A549 (cell line): Measurements from ENCODE around the gene LILRA6. TPM values are rescaled to one million over a fixed set of nuclear protein-coding genes. Genes with fewer than 3 reads are reported as not detected.
"Not testable (repeated sequence)": the region's sequence is repeated elsewhere in the genome, so short reads cannot be mapped to it uniquely, and the experiment has no call there.

Experiments used
- ATAC-seq, 2 experiments: fragments of 200-7000 bp in 1 of 2; fragments of >200 bp in 1 of 2; cut with Nextera tagmentation in 1 of 2; cut with Tn5 transposase in 1 of 2; 3 replicates each; pipeline versions ENCODE4 v1.8.0 to v1.9.1; 2018 to 2020; ENCODE audit warnings: mild to moderate bottlenecking in 1 of 2, moderate library complexity in 1 of 2
- CTCF ChIA-PET: fragments of 300-600 bp; sonication (Branson Sonifier 250); formaldehyde crosslinking; extraction: SDS; loops from one replicate; lab custom pipeline; 2021; ENCODE audit warnings: antibody characterized with exemption, inconsistent platforms; lab: Yijun Ruan, JAX
- POLR2A ChIA-PET: fragments of 350-600 bp; formaldehyde crosslinking; extraction: SDS; loops from one replicate; lab custom pipeline; 2021; ENCODE audit warnings: antibody characterized with exemption, inconsistent platforms; lab: Yijun Ruan, JAX
- DNase-seq, 2 experiments: peaks; one replicate each; pipeline versions ENCODE4 v3.0.0 to v3.0.0-alpha.2; 2011 to 2016; ENCODE audit warnings: low read depth in 1 of 2, low spot score in 1 of 2
- FAIRE-seq: peaks from 2 replicates; lab custom pipeline; 2011; peaks lifted over from hg19 to GRCh38; lab: Jason Lieb, UNC
- H3K27ac ChIP-seq, 2 experiments: fragments of >200 bp; sonication (Bioruptor Twin); formaldehyde crosslinking; 3 replicates each; pipeline ENCODE4 v1.5.1; 2016 to 2017
- H3K4me1 ChIP-seq: fragments of >200 bp; sonication (Bioruptor Twin); formaldehyde crosslinking; 3 replicates; pipeline ENCODE4 v1.6.1; 2016
- H3K4me2 ChIP-seq: fragments of >200 bp; sonication (Bioruptor Twin); formaldehyde crosslinking; 3 replicates; pipeline ENCODE4 v1.6.1; 2016
- H3K4me3 ChIP-seq: fragments of >200 bp; sonication (Bioruptor Twin); formaldehyde crosslinking; 3 replicates; pipeline ENCODE4 v1.5.1; 2016
- H3K9me3 ChIP-seq: fragments of >200 bp; sonication (Bioruptor Twin); formaldehyde crosslinking; 3 replicates; pipeline ENCODE4 v1.6.1; 2016
- ATOH8 ChIP-seq: fragments of 250-450 bp; sonication (Bioruptor Pico); IDR thresholded peaks from 2 replicates; pipeline ENCODE4 v1.5.0; 2020; ENCODE audit warnings: low read depth, mild to moderate bottlenecking, moderate library complexity
- CBX2 ChIP-seq: fragments of 200-600 bp; sonication (generic); IDR thresholded peaks from 2 replicates; pipeline ENCODE4 v1.6.1; 2016; ENCODE audit warnings: low read depth, mild to moderate bottlenecking, borderline replicate concordance
- CEBPB ChIP-seq, 2 experiments: fragments of >200 bp in 1 of 2; sonication (Bioruptor Twin) in 1 of 2; formaldehyde crosslinking in 1 of 2; IDR thresholded peaks; 2 replicates each; pipeline ENCODE4 v1.6.1; 2012 to 2016
- CTCF ChIP-seq: fragments of >200 bp; sonication (Bioruptor Twin); formaldehyde crosslinking; IDR thresholded peaks from 3 replicates; pipeline ENCODE4 v1.5.1; 2016
- EP300 ChIP-seq, 2 experiments: fragments of >200 bp; sonication (Bioruptor Twin); formaldehyde crosslinking; IDR thresholded peaks; 2 replicates in 1 of 2; 3 replicates in 1 of 2; pipeline ENCODE4 v1.6.1; 2016 to 2017
- ESRRA ChIP-seq: fragments of 150-350 bp; IDR thresholded peaks from 2 replicates; pipeline ENCODE4 v1.6.1; 2014; ENCODE audit warnings: mild to moderate bottlenecking, low read length, borderline replicate concordance
- FOSL2 ChIP-seq, 2 experiments: fragments of 450-650 bp in 1 of 2; fragments of >200 bp in 1 of 2; sonication (Bioruptor Twin) in 1 of 2; formaldehyde crosslinking; IDR thresholded peaks; 2 replicates each; pipeline versions ENCODE4 v1.5.0 to v1.6.1; 2016 to 2020; ENCODE audit warnings: mild to moderate bottlenecking in 1 of 2, moderate library complexity in 1 of 2
- FOXS1 ChIP-seq: fragments of 250-450 bp; sonication (Bioruptor Pico); IDR thresholded peaks from 2 replicates; pipeline ENCODE4 v1.5.0; 2020; ENCODE audit warnings: mild to moderate bottlenecking, moderate library complexity
- HES2 ChIP-seq: fragments of >200 bp; sonication (Bioruptor Twin); formaldehyde crosslinking; IDR thresholded peaks from 2 replicates; pipeline ENCODE4 v1.6.1; 2016
- JUNB ChIP-seq: fragments of >200 bp; sonication (Bioruptor Twin); formaldehyde crosslinking; IDR thresholded peaks from 2 replicates; pipeline ENCODE4 v1.6.1; 2016
- POLR2A ChIP-seq: IDR thresholded peaks from 2 replicates; pipeline ENCODE4 v1.6.1; 2012; ENCODE audit warnings: mild to moderate bottlenecking, low read length
- TP53 ChIP-seq: fragments of 250-450 bp; sonication (Bioruptor Pico); IDR thresholded peaks from 2 replicates; pipeline ENCODE4 v1.5.0; 2021; ENCODE audit warnings: mild to moderate bottlenecking, moderate library complexity
- ZC3H11A ChIP-seq: fragments of 450-650 bp; IDR thresholded peaks from 2 replicates; pipeline ENCODE4 v1.6.1; 2014; ENCODE audit warnings: antibody characterized with exemption, mild to moderate bottlenecking
- WGBS: methylation state at CpG from one replicate; pipeline ENCODE4 v1.1.6; 2017; ENCODE audit errors: missing lambda C conversion rate; 5-methylcytosine and 5-hydroxymethylcytosine counted together
- polyA plus RNA-seq, 4 experiments: library from polyadenylated mRNA; depleted of rRNA in 3 of 4; stranded (reverse); fragments of >200 nt; fragmentation: RNase III in 1 of 4; extraction: RNeasy Plus Mini Kit Qiagen cat#74134 plus additional on column Dnase treatment in 1 of 4; gene quantifications; 2 replicates in 3 of 4; 3 replicates in 1 of 4; pipeline ENCODE4 v1.2.3, GENCODE V29; 2011 to 2017

The LILRA6 gene
- polyA plus RNA-seq, 2 of the 4 experiments (the other 2 are of a cell fraction), result not detected

- H3K27ac ChIP-seq, H3K4me3 ChIP-seq, FAIRE-seq, H3K4me2 ChIP-seq, POLR2A ChIA-PET, H3K4me1 ChIP-seq, DNase-seq, H3K9me3 ChIP-seq: not testable (repeated sequence)
- WGBS, result 66% methylated on average over 11 of the region's 13 CpGs
- CTCF ChIA-PET, result interaction anchor here (5.4 kb wide), 1 partner anchor 12 kb away, joined by 28 read pairs; no protein-coding TSS in a partner anchor
- ATAC-seq, result peak in 1 of 2 experiments; percentile 8; a peak in 1 of 6 replicates
Measured at GRCh38 chr19:54278056-54278455, 35.5 kb upstream of the LILRA6 start.

- H3K27ac ChIP-seq, H3K9me3 ChIP-seq, ATAC-seq, FAIRE-seq, H3K4me1 ChIP-seq, POLR2A ChIA-PET, DNase-seq, H3K4me2 ChIP-seq, H3K4me3 ChIP-seq: not testable (repeated sequence)
- WGBS, result 18% methylated on average over 5 of the region's 15 CpGs
- CTCF ChIA-PET, result interaction anchor here (5.4 kb wide), 1 partner anchor 11 kb away, joined by 28 read pairs; no protein-coding TSS in a partner anchor
Measured at GRCh38 chr19:54277111-54277615, 34.6 kb upstream of the LILRA6 start.

- 26% methylated on average over 9 of the region's 9 CpGs for WGBS
- FAIRE-seq (no peak), ATAC-seq (peak in 1 of 2 experiments; percentile 12; a peak in 3 of 6 replicates), DNase-seq (no peak)
- Histone ChIP-seq H3K4me1 (no peaks in the 10 kb centered on the region), H3K9me3 (no peaks in the 10 kb centered on the region), H3K27ac (no peak overlapping the region), H3K4me3 (no peak overlapping the region), H3K4me2 (no peak overlapping the region)
- CTCF ChIA-PET, result interaction anchor here (5.4 kb wide), 1 partner anchor 10 kb away, joined by 28 read pairs; no protein-coding TSS in a partner anchor
- POLR2A ChIA-PET, result no interaction called here
- TF ChIP-seq HES2, result no peak
- TF ChIP-seq TP53 (CRISPR knock-in tag), result no peak
- TF ChIP-seq ATOH8 (CRISPR knock-in tag), result no peak
- TF ChIP-seq, all 56 proteins: peak for 0
Measured at GRCh38 chr19:54275951-54276350, 33.4 kb upstream of the LILRA6 start.

- ATAC-seq, POLR2A ChIA-PET, FAIRE-seq, H3K9me3 ChIP-seq, H3K4me3 ChIP-seq, DNase-seq, H3K4me2 ChIP-seq, CTCF ChIA-PET, H3K4me1 ChIP-seq, H3K27ac ChIP-seq: not testable (repeated sequence)
- WGBS, result 30% methylated on average over 9 of the region's 9 CpGs
Measured at GRCh38 chr19:54274516-54274915, 31.9 kb upstream of the LILRA6 start.

- Histone ChIP-seq H3K4me2 (no peak overlapping the region), H3K4me1 (no peaks in the 10 kb centered on the region)
- DNase-seq, result no peak
- no peak for TF ChIP-seq EP300 (IDR thresholded peaks at IDR 0.05)
- TF ChIP-seq FOSL2 (IDR thresholded peaks at IDR 0.05), result no peak
- no peak for TF ChIP-seq FOSL2 (CRISPR knock-in tag; IDR thresholded peaks at IDR 0.05)
- TF ChIP-seq FOXS1, result no peak
- no peak for TF ChIP-seq CEBPB (IDR thresholded peaks at IDR 0.05)
- no peak for TF ChIP-seq CBX2
- no peak for TF ChIP-seq ESRRA
- TF ChIP-seq CTCF, result no peak
- TF ChIP-seq ZC3H11A, result no peak
- TF ChIP-seq POLR2A, result no peak
- TF ChIP-seq JUNB, result no peak
- TF ChIP-seq, all 56 proteins: peak for 0
- no peak for FAIRE-seq
- no peak overlapping the region for H3K4me3 ChIP-seq
- ATAC-seq, result no peak
- CTCF ChIA-PET, result no interaction called here
- WGBS, result 32% methylated on average over 3 of the region's 3 CpGs
- peaks cover 5% of the 10 kb centered on the region; the same call in 2 of the 3 replicates for H3K9me3 ChIP-seq
- POLR2A ChIA-PET, result no interaction called here
- H3K27ac ChIP-seq, result no peak overlapping the region
Measured at GRCh38 chr19:54273821-54274220, 31.2 kb upstream of the LILRA6 start.

- H3K4me1 ChIP-seq, FAIRE-seq, H3K4me3 ChIP-seq, H3K27ac ChIP-seq, POLR2A ChIA-PET, H3K4me2 ChIP-seq, ATAC-seq, H3K9me3 ChIP-seq, DNase-seq: not testable (repeated sequence)
- WGBS, result 44% methylated on average over 5 of the region's 5 CpGs
- CTCF ChIA-PET, result interaction anchor here (1.4 kb wide), 1 partner anchor 119 kb away, joined by 3 read pairs; no protein-coding TSS in a partner anchor
Measured at GRCh38 chr19:54272181-54272580, 29.6 kb upstream of the LILRA6 start.

- H3K4me1 ChIP-seq, H3K4me3 ChIP-seq, H3K4me2 ChIP-seq, H3K9me3 ChIP-seq, CTCF ChIA-PET, H3K27ac ChIP-seq, DNase-seq, ATAC-seq, FAIRE-seq, POLR2A ChIA-PET: not testable (repeated sequence)
- under 1% methylated on average over 4 of the region's 4 CpGs for WGBS
Measured at GRCh38 chr19:54271587-54271986, 29.0 kb upstream of the LILRA6 start.
